ENCODE data around the gene MYLK.

Gene MYLK

DNA sequence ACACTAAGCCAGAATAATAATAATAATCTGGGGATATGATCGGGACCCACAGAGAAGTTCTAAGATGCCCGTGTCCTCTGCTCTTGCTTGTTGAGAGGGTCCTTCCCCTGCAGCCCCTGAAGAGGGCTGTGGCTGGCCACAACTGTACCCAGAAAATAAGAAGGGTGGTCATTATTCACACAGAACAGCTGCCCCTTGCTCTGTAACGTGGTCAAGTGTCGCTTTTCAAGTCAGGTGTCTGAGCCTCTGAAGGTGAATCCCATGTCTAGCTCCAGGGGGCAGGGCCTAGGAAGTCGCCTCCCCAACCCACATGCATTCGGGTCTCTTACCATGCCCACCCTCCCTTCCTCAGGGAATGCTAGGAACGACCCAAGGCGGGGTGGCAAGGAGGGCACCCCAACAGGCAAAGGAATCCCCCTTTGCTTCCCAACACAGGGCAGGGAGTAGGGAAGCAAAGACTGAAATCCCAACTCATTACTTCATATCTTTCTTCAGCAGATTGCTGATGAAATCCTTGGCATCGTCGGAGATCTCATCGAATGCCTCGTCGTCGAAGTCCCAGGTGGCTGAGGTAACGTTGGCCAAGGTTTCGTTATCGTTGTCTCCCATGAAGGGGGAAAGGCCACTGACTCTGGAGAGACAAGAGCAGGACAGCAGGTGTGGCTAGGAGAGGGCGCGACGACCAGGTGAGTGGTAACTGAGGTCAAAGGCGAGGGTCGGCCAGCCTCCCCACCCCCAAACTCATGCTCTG is 255.0 kb downstream of the MYLK start:
- TF ChIP-seq, protein P1, sequence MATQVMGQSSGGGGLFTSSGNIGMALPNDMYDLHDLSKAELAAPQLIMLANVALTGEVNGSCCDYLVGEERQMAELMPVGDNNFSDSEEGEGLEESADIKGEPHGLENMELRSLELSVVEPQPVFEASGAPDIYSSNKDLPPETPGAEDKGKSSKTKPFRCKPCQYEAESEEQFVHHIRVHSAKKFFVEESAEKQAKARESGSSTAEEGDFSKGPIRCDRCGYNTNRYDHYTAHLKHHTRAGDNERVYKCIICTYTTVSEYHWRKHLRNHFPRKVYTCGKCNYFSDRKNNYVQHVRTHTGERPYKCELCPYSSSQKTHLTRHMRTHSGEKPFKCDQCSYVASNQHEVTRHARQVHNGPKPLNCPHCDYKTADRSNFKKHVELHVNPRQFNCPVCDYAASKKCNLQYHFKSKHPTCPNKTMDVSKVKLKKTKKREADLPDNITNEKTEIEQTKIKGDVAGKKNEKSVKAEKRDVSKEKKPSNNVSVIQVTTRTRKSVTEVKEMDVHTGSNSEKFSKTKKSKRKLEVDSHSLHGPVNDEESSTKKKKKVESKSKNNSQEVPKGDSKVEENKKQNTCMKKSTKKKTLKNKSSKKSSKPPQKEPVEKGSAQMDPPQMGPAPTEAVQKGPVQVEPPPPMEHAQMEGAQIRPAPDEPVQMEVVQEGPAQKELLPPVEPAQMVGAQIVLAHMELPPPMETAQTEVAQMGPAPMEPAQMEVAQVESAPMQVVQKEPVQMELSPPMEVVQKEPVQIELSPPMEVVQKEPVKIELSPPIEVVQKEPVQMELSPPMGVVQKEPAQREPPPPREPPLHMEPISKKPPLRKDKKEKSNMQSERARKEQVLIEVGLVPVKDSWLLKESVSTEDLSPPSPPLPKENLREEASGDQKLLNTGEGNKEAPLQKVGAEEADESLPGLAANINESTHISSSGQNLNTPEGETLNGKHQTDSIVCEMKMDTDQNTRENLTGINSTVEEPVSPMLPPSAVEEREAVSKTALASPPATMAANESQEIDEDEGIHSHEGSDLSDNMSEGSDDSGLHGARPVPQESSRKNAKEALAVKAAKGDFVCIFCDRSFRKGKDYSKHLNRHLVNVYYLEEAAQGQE (IDR thresholded peaks at IDR 0.05; ENCODE audit: insufficient read depth in 1 of 2, low read depth in 2 of 2, low read length in 2 of 2): no peak
- TF ChIP-seq FOXP2 (optimal IDR thresholded peaks at IDR 0.05; ENCODE audit: borderline replicate concordance, extremely low read depth, extremely low read length, insufficient read depth) (no peak), TAF1 (IDR thresholded peaks at IDR 0.05; ENCODE audit: borderline replicate concordance, insufficient read depth, low read length) (no peak), POLR2AphosphoS5 (IDR thresholded peaks at IDR 0.05; ENCODE audit: low read depth, low read length) (no peak), SIN3A (IDR thresholded peaks at IDR 0.05; ENCODE audit: borderline replicate concordance, insufficient read depth, low read length) (no peak)

GRCh38 chr3:123627673-123628670 is 256.2 kb downstream of the MYLK start:
- no peak for TF ChIP-seq SIN3A (IDR thresholded peaks at IDR 0.05; ENCODE audit: borderline replicate concordance, insufficient read depth, low read length)
- no peak for TF ChIP-seq FOXP2 (optimal IDR thresholded peaks at IDR 0.05; ENCODE audit: borderline replicate concordance, extremely low read depth, extremely low read length, insufficient read depth)
- TF ChIP-seq POLR2AphosphoS5 (IDR thresholded peaks at IDR 0.05; ENCODE audit: low read depth, low read length): no peak
- TF ChIP-seq, protein P1 (IDR thresholded peaks at IDR 0.05; ENCODE audit: insufficient read depth in 1 of 2, low read depth in 2 of 2, low read length in 2 of 2): no peak
- TF ChIP-seq TAF1 (IDR thresholded peaks at IDR 0.05; ENCODE audit: borderline replicate concordance, insufficient read depth, low read length): no peak

DNA sequence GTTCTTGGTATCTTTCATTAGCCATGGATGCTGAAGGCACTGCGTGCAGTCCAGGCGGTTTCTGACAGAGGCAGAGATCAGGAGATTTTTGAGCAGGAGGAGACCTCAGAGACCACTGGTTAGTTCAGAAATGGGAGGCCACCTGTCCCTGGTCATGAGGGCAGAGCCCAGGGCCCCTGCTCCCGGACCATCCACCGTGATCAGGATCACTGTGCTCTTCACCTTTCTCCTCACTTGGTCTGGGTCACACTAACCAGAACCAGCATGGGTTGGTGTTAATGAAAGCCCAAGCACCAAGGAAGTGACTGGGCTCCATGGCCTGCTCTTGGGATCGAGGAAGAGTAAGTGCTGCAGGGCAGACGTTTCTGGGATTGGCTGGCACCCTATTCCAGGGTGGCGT is 257.3 kb downstream of the MYLK start:
- TF ChIP-seq, protein P1 (IDR thresholded peaks at IDR 0.05; ENCODE audit: insufficient read depth in 1 of 2, low read depth in 2 of 2, low read length in 2 of 2): no peak
- TF ChIP-seq POLR2AphosphoS5 (IDR thresholded peaks at IDR 0.05; ENCODE audit: low read depth, low read length) (no peak), FOXP2 (optimal IDR thresholded peaks at IDR 0.05; ENCODE audit: borderline replicate concordance, extremely low read depth, extremely low read length, insufficient read depth) (no peak), SIN3A (IDR thresholded peaks at IDR 0.05; ENCODE audit: borderline replicate concordance, insufficient read depth, low read length) (no peak), TAF1 (IDR thresholded peaks at IDR 0.05; ENCODE audit: borderline replicate concordance, insufficient read depth, low read length) (no peak)

DNA sequence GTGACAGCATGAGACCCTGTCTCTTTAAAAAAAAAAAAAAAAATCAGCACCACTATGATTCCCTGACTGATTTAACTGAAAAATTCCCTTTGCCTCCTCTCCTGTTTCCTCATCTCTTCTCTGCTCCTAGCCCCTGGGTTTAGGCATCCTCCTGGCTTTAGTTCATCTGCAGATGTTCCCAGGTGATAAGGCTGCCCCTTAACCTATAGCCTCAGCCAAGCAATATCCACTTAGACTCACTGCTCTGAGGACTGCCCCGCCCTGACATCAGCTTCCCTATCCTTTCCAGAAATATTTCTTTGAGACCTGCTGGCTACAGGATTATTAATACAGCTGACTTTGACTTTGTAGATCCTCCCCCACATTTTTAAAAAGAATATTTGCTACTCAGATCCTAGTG is 259.8 kb downstream of the MYLK start:
- TF ChIP-seq, protein P1 (IDR thresholded peaks at IDR 0.05; ENCODE audit: insufficient read depth in 1 of 2, low read depth in 2 of 2, low read length in 2 of 2): no peak
- no peak for TF ChIP-seq FOXP2 (optimal IDR thresholded peaks at IDR 0.05; ENCODE audit: borderline replicate concordance, extremely low read depth, extremely low read length, insufficient read depth)
- TF ChIP-seq SIN3A (IDR thresholded peaks at IDR 0.05; ENCODE audit: borderline replicate concordance, insufficient read depth, low read length): no peak
- no peak for TF ChIP-seq TAF1 (IDR thresholded peaks at IDR 0.05; ENCODE audit: borderline replicate concordance, insufficient read depth, low read length)
- TF ChIP-seq POLR2AphosphoS5 (IDR thresholded peaks at IDR 0.05; ENCODE audit: low read depth, low read length): no peak

All from PFSK-1 (cell line).